Hypothalamus (tissue), 51 donors: Measurements from ENCODE around the gene DLL1.
"Not testable (repeated sequence)": the region's sequence is repeated elsewhere in the genome, so short reads cannot be mapped to it uniquely, and the experiment has no call there.

Experiments used
- DNase-seq, 51 donors: peaks; one replicate each; lab custom pipeline; 2025; lab: John Stamatoyannopoulos, UW

Gene DLL1

DNA sequence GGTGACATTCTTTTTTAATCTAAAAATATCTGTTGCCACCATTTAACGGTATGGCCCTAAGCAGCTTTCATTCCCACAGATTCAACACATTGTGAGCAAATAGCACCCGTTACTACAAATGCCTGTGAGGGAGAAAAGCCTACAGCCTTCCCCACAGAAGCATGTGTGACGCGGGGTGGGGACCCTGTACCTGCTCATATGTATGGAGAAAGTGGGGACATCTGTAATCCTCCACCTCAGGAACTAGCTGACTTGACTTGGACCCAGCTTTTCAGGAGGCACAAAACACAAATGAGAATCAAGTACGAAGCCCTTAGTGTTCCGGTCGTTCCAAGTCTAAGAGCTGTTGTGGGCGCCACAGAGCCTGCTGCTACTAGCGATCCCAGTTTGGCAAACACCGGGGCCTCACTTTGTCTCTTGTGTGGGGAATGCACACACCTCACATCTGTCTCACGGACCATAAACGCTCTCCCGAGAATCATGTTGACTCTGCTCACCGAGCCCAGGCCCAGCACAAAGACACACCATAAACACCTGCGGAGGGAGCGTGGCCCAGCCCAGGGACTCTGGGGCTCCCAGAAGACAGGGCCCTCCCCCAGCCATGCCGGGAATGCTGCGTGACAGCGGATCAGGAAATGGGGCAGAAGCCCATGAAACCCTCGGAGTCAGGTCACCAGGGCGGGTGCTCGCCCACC, 21.6 kb downstream of the DLL1 start:
- DNase-seq: no peak

DNA sequence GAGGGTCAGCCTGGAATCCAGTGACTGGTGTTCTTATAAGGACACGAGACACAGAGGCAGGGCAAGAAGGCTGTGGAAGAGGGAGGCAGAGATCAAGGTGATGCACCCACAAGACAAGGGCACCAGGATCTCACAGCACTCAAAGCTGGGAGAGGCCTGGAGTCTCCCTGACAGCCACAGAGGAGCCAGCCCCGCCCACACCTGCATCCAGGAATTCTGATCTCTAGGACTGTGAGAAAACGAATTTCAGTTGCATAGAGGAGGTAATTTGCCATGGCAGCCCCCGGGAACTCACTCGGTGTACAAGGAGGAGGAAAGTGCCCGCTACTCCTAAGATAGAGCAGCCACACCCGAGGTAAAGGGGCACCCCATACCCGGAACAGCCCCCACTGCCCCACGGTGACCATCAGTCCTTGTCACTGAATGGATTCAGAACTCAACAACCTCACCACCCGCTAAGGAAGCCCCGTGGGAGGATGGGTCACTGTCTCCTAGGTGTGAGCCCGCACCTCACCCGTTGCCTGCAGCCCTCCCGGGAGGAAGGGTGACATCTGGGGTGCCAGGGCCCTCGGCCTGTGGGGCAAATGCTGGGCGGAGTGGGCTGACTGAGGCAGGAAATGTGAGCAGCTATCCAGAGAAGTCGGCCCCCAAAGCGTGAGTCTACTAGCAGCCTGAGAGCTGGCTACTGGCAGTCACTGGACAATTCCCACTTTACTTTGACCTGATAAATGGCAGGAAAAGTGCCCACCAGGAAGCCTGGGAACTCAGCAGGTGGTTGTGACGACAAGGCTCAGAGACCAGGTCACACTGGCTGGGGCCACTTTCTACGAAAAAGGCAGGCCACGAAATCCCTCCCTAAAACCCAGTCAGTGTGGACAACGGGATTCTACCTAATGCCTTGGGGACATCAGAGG, 22.4 kb downstream of the DLL1 start:
- no peak for DNase-seq

DNA sequence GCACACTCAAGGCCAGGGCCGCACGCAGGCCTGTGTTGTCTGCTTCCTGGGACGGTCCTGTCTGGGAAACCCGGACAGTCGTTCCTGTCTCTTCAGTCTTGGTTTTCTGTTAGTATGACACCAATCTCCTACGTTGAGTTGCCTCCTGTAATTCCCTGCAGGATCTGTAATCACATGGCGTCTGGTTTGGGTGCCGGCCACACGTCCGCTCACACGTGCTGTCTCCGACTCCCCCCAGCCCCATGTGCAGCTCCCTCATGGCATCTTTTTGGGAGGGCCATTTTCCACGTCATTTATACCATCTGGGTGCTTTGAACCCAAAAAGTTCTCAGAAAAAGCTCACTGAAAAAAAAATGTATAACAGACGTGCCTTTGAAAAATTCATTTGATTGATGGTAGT, 23.2 kb downstream of the DLL1 start:
- no peak for DNase-seq

DNA sequence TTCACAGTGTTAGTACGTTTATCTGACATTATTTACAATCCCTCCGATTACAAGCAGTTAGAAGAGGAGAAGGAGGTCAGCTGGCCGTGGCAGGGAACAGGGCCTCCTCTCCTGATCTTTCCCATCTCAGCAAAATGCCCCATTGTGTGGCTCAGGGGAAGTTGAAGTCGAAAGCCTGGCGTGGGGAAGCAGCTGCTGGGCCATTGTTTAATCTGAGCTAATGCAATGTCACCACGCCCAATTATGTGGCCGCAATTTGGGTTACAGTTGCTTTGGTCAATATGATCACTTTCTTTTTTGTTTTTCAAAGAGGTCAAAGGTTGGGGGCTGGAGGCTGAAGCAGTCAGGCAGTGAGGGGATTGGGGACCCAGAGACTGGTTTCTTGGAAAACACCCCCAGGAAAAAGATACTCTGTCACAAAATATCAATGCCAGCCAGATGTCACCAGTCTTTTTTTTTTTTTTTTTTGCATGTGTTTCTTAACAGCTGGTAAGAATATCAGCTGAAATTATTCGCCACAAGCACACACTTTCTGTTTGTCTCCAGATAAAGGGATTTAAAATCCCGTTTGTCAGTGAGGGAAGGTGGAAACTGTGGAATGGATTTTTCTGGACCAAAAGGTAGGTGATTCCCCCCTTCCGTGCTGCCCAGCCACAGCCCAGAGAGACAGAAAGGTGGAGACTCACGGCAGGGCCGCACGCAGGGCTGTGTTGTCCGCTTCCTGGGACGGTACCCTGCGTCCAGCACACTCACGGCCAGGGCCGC, 24.6 kb downstream of the DLL1 start:
- peak in 30 of 51 donors; percentile 17 to 83 (median 50) for DNase-seq

DNA sequence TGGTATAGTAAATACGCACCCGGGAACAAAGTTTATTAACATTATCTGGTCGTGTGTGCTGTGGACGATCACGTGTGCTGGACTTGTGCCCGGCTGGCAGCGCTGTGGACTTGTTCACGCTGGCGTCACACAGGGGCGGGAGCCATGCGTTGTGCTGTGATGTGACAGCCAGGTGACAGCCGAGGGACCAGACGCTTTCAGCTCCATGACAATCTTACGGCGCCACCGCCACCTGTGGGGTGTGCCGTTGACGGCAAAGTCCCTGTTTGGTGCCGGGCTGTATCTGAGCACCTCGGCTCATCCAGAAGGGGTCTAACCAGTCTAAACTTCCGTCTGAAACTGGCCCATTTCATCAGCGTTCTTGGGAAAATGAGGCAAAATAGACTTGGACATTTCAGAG, 25.2 kb downstream of the DLL1 start:
- peak in 41 of 51 donors; percentile 6 to 86 (median 54) for DNase-seq

DNA sequence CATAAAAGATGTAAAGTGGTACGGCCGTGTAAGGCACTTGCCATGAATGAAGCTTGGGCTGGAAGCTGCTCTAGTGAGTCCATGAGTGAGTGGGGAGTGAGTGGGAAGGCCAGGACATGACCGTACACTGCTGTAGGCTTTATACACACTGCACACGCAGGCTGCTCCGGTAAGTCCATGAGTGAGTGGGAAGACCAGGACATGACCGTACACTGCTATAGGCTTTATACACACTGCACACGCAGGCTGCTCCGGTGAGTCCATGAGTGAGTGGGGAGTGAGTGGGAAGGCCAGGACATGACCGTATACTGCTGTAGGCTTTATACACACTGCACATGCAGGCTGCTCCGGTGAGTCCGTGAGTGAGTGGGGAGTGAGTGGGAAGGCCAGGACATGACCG, 26.2 kb downstream of the DLL1 start:
- DNase-seq: not testable (repeated sequence)

DNA sequence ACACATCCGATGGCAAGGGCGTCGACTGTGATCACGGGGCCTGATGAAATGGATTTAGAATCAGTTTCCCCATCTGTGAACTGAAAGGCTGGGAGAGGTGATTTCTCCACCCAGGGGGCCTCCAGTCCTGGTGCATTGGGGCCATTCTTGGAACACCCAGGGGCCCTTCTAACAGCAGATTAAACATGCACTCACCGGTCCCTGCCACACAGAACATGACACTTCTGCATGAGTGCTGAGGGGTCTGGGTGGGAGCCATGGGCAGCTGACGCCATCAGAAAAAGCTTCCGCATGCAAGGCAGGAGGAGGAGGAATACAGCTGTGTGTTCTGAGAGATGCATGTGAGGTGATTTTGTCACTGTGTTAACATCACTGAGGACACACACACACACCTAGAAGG, 26.8 kb downstream of the DLL1 start:
- no peak for DNase-seq

DNA sequence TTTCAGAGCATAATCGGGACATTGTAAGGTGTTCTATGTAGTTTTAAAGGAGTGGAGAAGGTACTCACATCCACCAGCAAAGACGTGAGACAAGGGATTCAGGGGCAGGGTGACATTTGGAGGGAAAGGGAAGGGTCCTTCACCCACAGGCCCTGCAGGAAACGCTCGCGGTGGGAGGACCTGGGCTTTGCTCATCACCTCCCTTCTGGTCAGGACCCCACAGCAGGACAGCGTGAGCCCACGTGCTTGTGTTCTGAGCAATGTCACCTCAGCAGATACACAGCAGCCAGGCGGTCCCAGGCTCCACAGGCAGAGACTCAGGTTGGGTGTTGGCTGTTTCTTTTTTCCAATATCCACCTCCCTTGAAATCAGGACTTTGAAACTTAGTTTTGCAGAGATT, 27.5 kb downstream of the DLL1 start:
- no peak for DNase-seq

DNA sequence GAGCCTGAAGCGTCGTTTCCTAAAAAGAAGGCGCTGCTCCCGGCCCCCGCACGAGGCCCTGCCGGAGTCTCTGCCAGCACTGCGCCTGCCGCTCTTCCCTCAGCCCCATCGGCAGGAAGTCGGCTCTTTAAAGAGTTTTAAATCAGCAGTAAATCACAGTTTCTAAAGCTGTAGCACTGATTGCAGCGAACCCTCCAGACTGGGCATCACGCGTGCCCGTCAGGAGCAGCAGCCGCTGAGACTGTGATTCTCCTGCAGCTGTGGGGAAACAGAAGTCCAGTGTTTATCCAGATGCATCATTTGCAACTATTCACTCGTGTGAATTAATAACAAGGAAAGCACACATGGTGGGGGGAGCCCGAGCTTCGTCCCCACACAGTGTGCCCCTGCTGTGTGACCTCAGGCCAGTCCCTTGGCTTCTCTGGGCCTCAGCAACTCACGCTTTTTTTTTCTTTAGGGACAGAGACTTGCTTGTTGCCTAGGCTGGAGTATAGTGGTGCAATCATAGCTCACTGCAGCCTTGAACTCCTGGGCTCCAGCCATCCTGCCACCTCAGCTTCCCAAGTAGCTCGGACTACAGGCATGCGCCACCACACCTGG, 28.3 kb downstream of the DLL1 start:
- DNase-seq: peak in 25 of 51 donors; percentile 6 to 72 (median 42)

DNA sequence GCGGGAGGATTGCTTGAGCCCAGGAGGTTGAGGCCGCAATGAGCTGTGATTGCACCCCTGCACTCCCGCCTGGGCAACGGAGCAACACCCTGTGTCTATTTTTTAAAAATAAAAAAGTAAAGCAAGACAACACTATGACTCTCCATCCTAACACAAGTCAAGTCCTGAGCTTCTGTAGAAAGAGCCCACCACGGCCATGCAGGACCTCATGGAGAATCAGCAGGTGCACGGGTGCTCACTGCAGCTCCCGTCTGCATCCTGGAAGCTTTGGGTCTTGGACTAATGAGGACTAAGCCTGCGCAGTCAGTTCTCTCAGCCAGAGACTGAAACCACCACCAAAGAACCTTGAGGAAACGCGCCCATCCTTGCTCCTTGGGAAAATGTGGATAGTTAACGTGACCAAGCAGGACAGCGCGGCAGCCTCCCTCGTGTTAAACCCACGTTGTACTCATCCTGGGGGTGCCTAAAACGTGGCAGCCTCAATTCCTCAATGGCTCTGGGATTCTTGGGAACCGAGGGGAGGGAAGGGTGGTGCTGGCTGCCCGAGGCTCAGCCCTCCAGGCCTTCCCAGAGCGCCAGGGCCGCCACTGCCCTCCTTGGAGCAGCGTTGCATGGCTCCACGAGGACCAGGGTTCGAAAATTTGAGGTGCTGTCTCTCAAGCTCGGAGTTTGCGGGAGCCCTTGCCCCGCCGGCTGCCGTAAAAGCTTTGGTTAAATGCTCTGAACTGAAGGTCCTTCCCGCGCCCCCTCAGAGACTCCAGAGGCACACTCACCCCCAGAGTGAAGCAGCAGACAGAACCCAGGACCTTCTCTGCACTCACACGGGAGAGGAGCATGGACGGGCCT, 29.0 kb downstream of the DLL1 start:
- DNase-seq: no peak

DNA sequence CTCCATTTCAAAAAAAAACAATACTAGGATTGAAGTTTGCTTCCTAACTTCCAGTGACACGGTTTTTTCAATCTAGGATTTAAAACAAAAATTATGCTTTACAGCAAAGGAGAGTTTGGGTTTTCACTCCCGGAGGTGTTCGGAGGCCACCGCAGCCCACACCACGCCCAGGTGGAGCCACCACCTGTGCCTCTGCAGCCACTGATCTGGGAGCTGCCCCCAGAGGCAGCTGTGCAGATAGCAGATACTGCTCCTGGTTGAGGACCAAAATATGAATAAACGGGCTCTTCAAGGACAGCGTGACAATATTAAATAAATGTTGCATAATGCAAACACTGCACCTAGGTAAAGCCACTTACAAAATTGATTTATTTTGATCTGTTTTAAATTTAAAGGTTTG, 30.2 kb downstream of the DLL1 start:
- no peak for DNase-seq

DNA sequence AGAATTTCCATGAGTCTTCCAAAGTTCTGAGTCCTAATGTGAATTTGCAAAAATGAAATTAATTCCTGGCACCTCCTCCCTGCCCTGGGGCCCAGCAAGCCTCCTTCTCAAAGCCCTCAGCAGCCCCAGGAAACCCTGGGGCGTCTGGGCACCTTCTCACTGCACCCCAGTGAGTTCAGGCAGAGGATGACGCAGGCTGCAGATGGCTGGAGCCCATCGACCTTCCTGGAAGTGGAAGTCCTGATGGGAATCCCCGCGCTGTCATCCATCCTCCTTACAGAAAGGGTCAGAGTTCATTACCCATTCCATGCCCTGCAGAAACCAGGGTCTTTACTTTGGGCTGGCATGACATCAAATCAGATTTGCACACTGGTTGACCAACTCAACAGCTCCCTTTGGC, 31.6 kb downstream of the DLL1 start:
- DNase-seq: no peak

DNA sequence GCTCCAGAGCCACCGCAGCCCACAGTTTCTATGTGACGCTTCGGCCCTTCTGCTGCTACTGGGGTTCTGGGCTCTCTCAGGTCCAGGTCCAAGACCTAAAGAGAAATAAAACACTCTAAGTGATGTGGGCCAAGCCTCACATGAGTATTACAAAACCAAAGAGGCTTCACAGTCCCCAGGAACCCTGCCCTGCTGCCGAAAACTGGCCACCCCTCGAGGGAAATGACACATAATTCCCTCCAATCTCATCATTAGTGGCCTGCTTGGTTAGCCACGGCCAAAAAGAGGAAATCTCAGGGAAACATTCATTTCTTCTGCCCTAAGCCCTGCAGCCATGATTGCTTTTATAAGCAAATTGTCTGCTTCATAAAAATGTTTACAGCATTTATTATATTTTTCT, 32.5 kb downstream of the DLL1 start:
- DNase-seq: no peak

DNA sequence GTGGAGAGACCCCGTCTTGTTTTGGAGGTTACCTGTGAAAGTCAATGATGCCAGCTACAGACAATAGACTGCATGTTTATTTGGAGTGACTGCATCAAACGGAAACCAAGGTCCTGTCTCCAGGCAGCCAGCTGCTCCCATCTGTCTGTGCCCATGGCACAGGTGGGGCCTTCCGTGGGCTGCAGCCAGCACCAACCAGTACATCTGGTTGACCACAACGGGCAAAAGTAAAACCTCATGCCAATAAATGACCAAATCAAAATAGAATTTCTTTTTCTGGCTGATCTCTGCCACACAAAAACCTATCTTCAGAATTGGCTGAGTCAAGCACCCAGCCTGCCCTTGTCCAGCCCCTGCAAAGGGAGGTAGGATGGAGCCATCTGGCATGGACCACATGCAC, 33.5 kb downstream of the DLL1 start:
- no peak for DNase-seq

DNA sequence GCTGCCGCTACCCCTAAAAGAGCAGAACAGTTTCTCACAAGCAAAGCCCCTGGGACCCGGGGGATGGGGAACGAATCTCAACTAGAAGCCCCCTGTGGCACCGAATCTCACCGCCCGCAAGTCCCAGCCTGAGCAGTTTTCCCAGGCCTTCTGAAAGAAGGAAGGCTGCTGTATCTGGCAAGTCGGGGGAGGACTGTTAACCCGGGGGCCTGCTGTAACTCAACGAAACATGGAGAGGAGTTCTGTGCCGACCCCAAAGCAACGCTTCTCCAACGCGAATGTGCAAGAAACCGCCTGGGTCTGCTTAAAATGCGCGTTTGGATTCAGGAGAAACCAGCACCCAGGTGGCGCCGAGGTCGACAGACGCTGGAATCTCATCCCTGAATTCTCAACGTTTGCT, 34.2 kb downstream of the DLL1 start:
- DNase-seq: no peak

DNA sequence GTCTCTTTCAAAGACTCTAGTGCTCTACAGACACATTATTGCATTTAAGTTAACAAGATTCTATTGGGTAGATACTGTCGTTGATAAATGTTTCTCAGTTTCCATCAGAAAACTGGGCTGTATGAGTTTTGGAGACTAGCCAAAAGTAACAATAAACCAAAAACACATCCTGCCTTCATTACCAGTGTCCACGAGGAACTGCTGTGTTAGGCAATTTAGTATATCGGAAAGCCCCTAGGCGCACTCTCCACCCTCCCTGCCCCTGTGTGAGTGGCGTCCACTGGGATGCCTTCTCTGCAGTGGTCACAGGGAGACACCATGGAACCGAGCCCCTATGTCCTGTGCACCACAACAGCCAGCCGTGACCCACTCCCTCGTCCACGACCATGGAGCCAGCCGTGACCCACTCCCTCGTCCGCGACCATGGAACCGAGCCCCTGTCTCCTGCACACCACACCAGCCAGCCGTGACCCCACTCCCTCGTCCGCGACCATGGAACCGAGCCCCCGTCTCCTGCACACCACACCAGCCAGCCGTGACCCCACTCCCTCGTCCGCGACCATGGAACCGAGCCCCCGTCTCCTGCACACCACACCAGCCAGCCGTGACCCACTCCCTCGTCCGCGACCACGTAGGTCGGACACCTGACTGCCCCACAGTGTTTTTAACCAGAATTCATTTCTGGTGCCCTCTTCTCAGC, 35.3 kb downstream of the DLL1 start:
- no peak for DNase-seq

DNA sequence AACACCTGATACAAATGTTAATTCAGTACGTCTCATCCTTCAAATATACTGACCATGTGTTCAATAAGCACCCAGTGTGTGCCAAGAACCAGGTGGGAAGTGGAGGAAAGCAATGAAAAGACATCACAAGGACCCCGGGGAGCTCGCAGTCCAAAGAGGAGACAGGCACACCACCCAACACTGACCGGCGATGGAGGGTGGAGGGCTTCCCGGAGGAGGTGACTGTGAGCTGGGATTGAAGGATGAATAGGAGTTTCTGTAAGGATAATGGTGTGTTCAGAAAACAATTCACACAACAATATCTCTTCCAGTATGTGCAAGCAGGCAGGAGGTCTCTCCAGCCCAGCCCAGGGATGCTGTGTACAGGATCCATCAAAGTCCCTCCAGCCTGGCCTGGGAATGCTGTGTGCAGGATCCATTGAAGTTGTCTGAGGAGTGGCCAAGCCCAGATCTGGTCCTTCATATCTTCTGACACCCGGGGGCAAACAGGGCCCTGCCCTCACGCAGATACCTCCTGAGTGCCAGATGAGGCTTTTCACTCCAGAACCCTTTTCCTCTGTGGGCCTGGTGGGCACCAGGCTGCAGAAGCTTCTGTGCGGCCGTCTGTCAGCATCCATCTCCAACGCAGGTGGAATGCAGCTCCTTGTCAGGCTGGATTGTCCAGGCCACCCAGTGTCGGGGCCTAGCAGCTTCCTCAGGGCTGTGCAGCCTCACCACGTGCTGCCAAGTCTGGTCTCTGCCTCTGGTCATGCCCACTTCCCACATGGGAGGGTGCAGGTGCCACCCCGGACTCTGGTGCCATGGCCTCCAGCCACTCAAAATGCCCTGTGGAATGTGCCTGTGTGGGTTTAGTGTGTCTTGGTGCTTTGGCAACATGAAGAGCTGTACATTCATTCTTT, 36.3 kb downstream of the DLL1 start:
- DNase-seq: no peak

DNA sequence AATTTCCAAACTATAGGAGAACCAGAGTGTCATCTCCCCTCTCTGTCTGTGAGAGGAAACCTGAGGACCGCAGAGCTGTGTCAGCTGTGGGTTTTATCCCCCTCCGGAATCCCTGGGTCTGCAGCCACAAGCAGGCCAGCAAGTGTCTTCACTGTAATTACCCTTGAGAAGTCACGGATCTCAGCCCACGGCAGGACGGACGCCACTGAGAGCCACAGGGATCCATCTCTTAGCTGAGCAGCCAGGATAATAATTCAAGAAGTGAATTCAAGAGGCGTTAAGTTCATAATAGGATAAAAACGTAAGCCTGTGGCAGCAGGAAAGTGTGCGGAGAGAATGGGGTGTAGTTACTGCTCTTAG, 37.0 kb downstream of the DLL1 start:
- no peak for DNase-seq
